Choroid plexus epithelial cell (primary cell): ENCODE results near the gene ZBTB24.

Experiments
- DNase-seq: peaks from one replicate; pipeline ENCODE4 v3.0.0-alpha.2; 2010; ENCODE audit warnings: low read depth
- H3K4me3 ChIP-seq: 2 replicates; pipeline ENCODE4 v1.5.1; 2011; ENCODE audit warnings: low read depth, mild to moderate bottlenecking, control low read depth, low read length, moderate library complexity
- CTCF ChIP-seq: conservative IDR thresholded peaks from 2 replicates; pipeline ENCODE4 v1.5.1; 2011; ENCODE audit warnings: low read depth, mild to moderate bottlenecking, control low read depth, inconsistent platforms, low read length, moderate library complexity

Gene ZBTB24

GRCh38 chr6:109451376-109451775 lies 31.6 kb downstream of the ZBTB24 start:
- no peak for TF ChIP-seq CTCF
- no peak overlapping the region for H3K4me3 ChIP-seq
- DNase-seq: no peak

- no peak for DNase-seq
- H3K4me3 ChIP-seq: no peak overlapping the region
- no peak for TF ChIP-seq CTCF
These were observed 32.2 kb downstream of the ZBTB24 start for GRCh38 chr6:109450801-109451200.

GRCh38 chr6:109449795-109450673 lies 33.0 kb downstream of the ZBTB24 start:
- TF ChIP-seq CTCF: no peak
- DNase-seq: no peak
- no peak overlapping the region for H3K4me3 ChIP-seq

- H3K4me3 ChIP-seq: no peak overlapping the region
- TF ChIP-seq CTCF: no peak
- DNase-seq: no peak
These were observed 33.8 kb downstream of the ZBTB24 start for GRCh38 chr6:109449064-109449794.

GRCh38 chr6:109448615-109449014 lies 34.4 kb downstream of the ZBTB24 start:
- TF ChIP-seq CTCF: no peak
- DNase-seq: no peak
- no peak overlapping the region for H3K4me3 ChIP-seq

GRCh38 chr6:109447878-109448555 lies 35.0 kb downstream of the ZBTB24 start:
- TF ChIP-seq CTCF: no peak

More at GRCh38 chr6:109447878-109448555, 35.0 kb downstream of the ZBTB24 start:
- H3K4me3 ChIP-seq: no peak overlapping the region
- peak; percentile 22 for DNase-seq
